Heart left ventricle (tissue), 13 donors: Measurements from ENCODE around the gene PARP4.

Source experiments
- CTCF ChIP-seq, 12 donors: fragments of 200-600 bp; sonication (generic) in 4 of 12; IDR thresholded peaks; one replicate each; pipeline versions ENCODE4 v1.5.0 to v1.8.0; 2018 to 2022; ENCODE audit warnings: antibody characterized with exemption in 12 of 12, mild to moderate bottlenecking in 5 of 12
- POLR2A ChIP-seq, 2 donors: fragments of 450-650 bp; IDR thresholded peaks; one replicate each; pipeline ENCODE4 v1.6.1; 2017; ENCODE audit warnings: antibody characterized with exemption in 2 of 2, mild to moderate bottlenecking in 2 of 2, moderate library complexity in 2 of 2
- donor health status: ischemic (EF 13 %, LVEDD 7.1; RV severe dilation, severe dysfunction).
- donor health status: DM: no; HTN: yes; CAD: no.
- donor health status: DM: no; HTN: no; CAD: no.
- donor health status: ischemic (EF 25% LVEDD 6.9; RV normal size, moderate dysfunction).
- donor health status: ischemic (EF 25% LVEDD 5.7; RV mildly dilated, moderate dysfunction).
- donor health status: ischemic (EF 35%, LVEDD 5.7; RV mildly dilated, moderate dysfunction).
- donor health status: nonischemic (EF 11% LVEDD 7.7; RV severe dilation, severe dysfunction).
- donor health status: DM: yes; HTN: yes; CAD: no.
- donor health status: PGD.
- donor health status: ischemic (EF 29% LVEDD 5.4; RV normal size, mild dysfunction).
- donor health status: nonischemic (EF 23%, LVEDD 6.1; RV moderate dilation, normal function).

GRCh38 chr13:24557081-24557480 lies 44.5 kb upstream of the PARP4 start:
- no peak for TF ChIP-seq POLR2A (IDR thresholded peaks at IDR 0.05)
- no peak for TF ChIP-seq CTCF (IDR thresholded peaks at IDR 0.05)
